Right renal pelvis (tissue), 4 donors: ENCODE results near the gene HNRNPF. TPM values are rescaled to one million over a fixed set of nuclear protein-coding genes. Genes with fewer than 3 reads are reported as not detected.
"Not testable (repeated sequence)": the region's sequence is repeated elsewhere in the genome, so short reads cannot be mapped to it uniquely, and the experiment has no call there.

Experiments used
- DNase-seq, 4 donors: peaks; one replicate each; pipeline ENCODE4 v3.0.0-alpha.2; 2013; ENCODE audit warnings: low read depth in 4 of 4, low spot score in 3 of 4, missing footprints in 1 of 4
- polyA plus RNA-seq, 4 donors: library from polyadenylated mRNA; unstranded; fragments of 120-200 nt; gene quantifications; one replicate each; pipeline ENCODE4 v1.2.1, GENCODE V29; 2013; ENCODE audit not compliant: insufficient read length in 4 of 4

Gene HNRNPF, protein sequence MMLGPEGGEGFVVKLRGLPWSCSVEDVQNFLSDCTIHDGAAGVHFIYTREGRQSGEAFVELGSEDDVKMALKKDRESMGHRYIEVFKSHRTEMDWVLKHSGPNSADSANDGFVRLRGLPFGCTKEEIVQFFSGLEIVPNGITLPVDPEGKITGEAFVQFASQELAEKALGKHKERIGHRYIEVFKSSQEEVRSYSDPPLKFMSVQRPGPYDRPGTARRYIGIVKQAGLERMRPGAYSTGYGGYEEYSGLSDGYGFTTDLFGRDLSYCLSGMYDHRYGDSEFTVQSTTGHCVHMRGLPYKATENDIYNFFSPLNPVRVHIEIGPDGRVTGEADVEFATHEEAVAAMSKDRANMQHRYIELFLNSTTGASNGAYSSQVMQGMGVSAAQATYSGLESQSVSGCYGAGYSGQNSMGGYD
- 100 to 1,000 TPM; 215 to 239 (median 232) TPM for polyA plus RNA-seq

DNA sequence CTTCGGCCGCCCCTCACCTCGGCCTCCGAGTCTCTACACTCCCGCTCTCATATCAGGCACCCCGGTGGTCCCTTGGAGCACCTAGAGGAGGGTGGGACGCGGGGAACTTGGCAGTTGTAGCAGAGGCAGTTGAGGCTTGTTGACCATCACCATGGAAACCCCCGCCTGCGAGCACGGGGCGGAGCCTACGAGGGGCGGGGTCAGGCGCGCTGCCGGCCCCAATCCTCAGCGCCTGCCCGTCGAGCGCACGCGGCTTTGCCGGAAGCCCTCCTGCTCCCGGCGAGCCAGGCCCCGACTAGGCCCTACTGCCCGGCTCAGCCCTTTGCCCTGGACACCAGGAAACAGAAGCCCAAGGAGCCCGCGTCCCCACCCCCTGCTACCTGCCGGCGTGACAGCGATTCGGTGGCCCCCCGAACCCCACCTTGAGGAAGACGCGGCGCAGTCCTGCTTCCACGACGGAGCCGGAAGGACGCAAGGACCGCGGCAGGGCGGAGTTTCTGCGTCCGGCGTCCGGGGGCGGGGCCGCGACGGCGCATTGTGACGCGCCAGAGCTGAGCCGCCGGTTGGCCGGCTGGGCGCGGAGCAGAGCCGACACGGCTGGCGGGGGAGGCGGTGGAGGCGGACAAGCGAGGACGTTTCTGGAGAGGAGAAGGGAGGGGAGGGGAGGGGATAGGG is at the start of gene HNRNPF:
Gene HNRNPF, minus strand, starts transcription at position 477 of the 675 bp plus-strand sequence. CDS start 21,302 bp downstream, outside the sequence.
- DNase-seq = peak; percentile 90 to 93 (median 91)

DNA sequence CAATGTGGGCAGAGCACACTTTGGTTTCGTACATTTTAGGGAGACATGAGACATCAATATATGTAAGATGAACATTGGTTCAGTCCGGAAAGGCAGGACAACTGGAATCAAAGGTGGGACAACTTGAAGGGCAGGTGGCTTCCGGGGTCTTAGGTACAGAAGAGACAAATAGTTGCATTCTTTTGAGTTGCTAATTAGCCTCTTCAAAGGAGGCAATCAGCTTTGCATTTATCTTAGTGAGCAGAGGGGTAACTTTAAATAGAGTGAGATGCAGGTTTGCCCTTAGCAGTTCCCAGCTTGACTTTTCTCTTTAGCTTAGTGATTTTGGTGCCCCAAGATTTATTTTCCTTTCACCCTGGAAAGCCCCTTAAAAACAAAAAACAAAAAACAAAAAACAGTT is 49.2 kb upstream of the HNRNPF start:
- no peak for DNase-seq

DNA sequence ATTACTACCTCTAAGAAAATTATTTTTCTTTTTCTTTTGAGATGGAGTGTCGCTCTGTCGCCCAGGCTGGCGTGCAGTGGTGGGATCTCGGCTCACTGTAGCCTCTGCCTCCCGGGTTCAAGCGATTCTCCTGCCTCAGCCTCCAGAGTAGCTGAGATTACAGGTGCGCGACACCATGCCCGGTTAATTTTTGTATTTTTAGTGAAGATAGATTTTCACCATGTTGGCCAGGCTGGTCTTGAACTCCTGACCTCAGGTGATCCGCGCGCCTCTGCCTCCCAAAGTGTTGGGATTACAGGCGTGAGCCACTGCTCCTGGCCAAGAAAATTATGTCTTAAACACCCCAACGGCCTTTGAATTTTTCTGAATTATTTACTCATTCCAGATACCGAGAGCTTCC is 47.6 kb upstream of the HNRNPF start:
- not testable (repeated sequence) for DNase-seq

DNA sequence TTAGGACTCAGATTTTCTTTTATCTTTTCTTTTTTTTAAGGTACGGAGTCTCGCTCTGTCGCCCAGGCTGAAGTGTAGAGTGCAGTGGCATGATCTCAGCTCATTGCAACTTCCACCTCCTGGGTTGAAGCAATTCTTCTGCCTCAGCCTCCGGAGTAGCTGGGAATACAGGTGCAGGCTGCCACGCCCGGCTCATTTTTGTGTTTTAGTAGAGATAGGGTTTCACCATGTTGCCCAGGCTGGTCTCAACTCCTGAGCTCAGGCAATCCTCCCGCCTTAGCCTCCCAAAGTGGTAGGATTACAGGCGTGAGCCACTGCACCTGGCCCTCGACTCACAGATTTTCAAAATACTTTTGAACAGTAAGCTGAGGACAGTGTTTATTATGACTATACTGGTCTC is 45.0 kb upstream of the HNRNPF start:
- DNase-seq = not testable (repeated sequence)

DNA sequence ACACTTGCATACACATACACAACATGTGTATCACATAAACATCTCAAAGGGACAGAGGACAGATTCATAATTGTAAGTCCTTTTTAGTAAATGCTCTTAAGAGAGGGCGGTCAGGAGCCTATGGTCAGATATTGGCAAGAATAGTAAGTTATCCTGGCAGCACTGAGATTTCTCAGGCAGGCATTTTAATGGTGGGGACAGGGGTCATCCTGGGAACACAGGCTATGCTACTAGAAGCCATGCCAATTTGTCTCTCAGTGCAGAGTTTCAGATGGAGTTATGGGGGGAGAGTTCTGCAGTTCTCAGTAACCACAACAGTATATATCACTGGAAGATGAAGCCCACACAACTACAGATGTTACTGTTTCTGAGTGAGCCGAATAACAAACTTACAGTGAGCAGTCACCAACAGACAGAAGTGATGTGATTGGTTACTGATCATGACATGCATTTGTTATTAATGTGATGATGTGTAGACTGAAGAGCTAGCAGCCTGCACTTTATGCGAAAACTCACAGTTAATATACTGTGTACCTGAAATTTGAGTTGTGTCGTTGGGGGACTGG is 44.4 kb upstream of the HNRNPF start:
- no peak for DNase-seq

DNA sequence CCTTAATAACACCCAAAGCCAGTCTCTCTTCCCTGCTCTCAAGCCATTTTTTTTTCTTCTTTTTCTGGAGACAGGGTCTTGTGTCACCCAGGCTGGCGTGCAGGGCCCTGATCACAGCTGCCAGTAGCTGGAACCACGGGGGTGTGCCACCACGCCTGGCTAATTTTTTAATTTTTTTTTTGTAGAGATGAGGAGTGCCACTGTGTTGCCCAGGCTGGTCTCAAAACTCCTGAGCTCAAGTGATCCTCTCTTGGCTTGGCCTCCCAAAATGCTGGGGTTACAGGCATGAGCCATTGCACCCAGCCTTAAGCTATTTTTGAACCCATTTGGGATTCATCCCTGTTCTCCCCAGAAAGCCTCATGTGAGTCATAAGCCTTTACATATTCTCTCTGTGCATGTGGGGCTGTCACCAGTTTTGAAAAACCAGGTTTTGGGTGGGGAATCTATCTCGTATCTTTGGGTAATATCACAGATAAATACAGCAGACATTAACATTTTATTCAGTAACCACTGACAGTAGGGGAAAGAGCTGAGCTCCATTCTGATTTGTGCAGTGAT is 43.4 kb upstream of the HNRNPF start:
- DNase-seq = no peak

DNA sequence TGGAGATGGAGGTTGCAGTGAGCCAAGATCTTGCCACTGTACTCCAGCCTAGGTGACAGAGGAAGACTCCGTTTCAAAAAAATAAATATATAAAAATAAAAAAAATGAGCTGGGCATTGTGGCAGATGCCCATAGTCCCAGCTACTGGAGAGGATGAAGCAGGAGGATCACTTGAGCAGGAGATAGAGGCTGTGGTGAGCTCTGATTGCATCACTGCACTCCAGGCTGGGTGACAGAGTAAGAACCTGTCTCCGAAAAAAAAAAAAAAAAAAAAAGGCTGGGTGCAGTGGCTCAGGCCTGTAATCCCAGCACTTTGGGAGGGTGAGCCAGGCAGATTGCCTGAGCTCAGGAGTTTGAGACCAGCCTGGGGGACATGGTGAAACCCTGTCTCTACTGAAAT is 39.8 kb upstream of the HNRNPF start:
- no peak for DNase-seq

DNA sequence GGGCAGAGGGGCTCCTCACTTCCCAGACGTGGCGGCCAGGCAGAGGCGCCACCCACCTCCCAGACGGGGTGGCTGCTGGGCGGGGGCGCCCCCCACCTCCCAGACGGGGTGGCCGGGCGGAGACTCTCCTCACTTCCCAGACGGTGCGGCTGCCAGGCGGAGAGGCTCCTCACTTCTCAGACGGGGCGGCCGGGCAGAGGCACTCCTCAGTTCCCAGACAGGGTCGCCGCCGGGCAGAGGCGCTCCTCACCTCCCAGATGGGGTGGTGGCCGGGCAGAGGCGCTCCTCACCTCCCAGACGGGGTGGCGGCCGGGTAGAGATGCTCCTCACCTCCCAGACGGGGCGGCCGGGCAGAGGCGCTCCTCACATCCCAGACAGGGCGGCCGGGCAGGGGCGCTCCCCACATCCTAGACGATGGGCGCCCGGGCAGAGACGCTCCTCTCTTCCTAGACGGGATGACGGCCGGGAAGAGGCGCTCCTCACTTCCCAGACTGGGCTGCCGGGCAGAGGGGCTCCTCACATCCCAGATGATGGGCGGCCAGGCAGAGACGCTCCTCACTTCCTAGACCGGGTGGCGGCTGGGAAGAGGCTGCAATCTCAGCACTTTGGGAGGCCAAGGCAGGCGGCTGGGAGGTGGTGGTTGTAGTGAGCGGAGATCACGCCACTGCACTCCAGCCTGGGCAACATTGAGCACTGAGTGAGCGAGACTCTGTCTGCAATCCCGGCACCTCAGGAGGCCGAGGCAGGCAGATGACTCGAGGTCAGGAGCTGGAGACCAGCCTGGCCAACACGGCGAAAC is 37.4 kb upstream of the HNRNPF start:
- DNase-seq = not testable (repeated sequence)

DNA sequence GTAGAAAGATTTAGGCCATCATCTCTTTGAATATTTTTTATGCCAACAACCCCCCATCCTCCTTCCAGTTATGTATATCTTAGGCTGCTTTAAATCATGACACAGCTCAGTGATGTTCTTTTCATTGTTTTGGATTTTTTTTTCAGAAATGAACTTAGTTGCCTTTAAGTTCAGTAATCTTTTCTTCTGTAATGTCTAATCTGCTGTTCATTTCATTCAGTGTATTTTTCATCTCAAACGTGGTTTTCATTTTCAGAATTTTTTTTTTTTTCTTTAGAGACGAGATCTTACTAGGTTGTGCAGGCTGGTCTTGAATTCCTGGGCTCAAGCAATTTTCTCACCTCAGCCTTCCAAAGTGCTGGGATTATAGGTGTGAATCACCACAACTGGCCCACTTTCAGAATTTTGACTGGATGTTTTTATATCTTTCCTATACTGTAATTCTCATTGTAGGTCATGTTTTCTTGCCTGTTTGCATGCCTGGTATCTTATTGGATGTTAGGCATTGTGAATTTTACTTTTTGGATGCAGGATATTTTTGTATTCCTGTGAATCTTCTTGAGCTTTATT is 36.0 kb upstream of the HNRNPF start:
- DNase-seq = no peak

DNA sequence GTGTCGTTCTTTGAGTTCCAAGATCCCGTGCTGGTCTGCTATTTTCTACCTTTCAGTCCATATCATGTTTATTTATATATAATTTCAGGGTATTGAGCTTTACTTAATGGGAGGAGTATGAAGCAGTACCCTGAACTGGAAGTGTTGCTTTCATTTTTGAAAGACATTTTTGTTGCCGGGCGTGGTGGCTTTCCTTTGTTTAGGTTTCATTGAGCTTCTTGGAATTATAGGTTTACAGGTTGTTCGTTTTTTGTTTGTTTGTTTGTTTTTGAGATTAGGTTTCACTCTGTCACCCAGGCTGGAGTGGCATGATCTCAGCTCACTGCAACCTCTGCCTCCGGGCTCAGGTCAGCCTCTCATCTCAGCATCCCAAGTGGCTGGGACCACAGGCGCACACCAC is 35.3 kb upstream of the HNRNPF start:
- DNase-seq = no peak

DNA sequence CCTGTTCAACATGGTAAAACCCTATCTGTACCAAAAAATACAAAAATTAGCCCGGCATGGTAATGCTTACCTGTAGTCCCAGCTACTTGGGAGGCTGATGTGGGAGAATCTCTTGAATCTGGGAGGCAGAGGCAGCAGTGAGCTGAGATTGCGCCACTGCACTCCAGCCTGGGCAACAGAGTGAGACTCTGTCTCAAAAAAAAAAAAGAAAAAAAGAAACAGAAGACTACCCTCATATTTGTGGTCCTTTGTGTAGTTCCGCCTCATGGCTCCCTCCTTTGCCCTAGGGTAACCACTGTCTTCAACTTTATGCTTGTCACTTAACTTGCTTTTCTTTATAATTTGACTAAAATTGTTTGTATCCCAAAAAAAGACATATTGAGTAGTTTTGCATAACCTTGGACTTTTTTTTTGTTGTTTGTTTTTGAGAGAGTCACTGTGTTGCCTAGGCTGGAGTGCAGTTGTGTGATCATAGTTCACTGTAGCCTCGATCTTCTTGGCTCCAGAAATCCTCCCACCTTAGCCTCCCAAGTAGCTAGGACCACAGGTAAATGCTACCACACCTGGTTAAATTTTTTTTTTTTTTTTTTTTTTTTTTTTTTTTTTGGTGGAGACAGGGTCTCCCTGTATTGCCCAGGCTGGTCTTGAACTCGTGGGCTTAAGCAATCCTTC is 31.6 kb upstream of the HNRNPF start:
- no peak for DNase-seq

DNA sequence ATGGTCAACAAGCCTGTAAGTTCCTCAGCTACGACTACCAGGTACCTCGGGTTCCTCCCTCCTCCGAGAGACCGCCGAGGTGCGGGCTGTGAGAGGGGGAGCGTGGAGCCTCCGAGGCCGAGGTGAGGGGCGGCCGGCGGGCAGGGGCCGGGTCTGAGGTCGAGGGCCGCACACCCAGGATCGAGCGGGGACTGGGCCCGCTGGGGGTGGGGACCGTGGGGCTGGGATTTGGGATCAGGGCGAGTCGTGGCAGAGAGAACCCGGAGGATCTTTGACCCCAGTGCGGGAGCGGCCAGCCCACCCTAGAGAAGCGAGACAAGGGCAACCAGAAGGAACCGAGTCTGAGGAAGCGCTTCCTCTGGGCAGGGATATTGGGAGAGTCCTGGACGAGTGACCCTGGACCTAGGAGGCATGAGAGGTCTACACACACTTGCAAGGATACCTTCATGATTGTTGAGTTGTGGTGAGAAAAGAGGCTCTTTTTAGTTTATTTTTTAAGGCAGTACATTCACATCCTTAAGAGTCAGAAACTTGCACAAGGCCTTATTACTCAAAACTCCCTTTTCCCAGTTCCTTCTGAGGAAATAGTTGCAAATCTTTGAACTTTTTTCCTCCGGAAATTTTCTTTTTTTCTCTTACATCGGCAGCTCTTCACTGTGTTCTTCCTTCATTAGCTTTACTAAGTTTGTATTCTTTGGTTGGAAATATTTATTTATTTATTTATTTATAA is 28.3 kb upstream of the HNRNPF start:
- DNase-seq = no peak

DNA sequence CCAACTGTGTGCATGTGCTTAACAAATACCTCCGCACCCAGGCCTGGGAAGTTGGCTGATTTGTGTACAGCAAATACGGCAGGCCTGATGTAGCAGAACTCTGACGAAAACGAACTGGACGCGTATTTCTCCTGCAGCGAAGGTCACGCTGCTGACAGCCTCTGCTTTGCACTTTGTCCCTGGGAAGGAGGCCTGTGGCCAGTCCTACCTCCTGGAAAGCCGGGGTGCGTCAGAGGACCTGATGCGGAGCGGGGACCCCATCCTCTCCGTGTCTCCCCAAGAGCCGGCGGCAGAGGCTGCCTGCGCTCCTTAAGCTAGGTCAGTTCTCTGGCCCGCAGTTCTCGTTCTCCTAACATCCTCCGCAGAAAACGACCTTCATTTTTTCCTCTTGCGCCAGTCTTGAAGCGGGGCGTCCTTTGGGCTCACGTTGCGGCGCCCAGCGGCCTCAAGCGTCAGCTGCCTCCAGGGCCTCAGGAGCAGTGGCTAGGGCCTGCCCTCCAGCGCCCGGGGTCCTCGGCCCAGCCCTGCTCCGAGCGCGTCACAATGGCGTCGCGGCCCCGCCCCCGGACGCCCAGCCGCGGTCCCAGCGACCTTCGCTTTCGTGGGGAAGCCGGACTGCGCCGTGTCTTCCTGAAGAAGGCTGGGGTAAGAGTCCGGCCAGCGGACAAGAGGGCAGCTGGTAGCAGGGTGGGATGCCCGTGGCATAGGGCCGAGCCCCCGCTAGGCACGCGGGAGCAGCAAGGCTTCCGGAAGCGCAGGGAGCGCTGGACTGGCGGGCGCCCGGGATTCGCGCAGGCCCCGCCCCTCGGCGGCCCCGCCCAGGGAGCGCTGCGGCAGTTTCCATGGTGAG is 27.5 kb upstream of the HNRNPF start, which contains the start of gene ZNF487:
Gene ZNF487, plus strand, starts transcription at position 821 of the 850 bp plus-strand sequence. CDS start 38,703 bp downstream, outside the sequence.
- peak; percentile 78 to 91 (median 79) for DNase-seq

DNA sequence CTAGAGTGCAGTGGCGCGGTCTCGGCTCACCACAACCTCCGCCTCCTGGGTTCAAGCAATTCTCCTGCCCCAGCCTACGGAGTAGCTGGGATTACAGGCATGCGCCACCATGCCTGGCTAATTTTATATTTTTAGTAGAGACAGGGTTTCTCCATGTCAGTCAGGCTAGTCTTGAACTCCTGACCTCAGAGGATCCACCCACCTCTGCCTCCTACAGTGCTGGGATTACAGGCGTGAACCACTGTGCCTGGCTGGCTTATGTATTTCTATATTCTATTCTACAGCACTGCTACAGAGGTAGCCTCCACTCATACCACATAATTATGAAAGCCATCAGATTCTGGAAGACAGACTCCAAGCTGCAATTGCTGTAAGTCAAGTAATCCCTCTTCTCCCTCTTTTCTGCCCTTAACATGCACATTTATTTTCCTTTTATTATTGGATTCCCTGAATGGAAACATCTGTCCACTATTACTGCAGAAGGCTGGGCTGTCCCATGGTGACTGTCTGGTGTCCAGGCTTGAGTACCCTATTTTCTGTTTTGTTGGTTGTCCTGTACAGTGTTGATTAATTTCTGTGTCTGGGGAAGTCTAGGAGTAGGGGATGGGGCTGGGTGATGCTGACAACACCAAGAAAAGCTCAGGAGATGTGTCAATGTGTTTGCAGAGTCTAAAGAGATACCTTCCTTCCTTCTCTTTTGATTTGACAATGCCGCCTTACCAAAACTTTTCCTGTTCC is 22.1 kb upstream of the HNRNPF start:
- no peak for DNase-seq

DNA sequence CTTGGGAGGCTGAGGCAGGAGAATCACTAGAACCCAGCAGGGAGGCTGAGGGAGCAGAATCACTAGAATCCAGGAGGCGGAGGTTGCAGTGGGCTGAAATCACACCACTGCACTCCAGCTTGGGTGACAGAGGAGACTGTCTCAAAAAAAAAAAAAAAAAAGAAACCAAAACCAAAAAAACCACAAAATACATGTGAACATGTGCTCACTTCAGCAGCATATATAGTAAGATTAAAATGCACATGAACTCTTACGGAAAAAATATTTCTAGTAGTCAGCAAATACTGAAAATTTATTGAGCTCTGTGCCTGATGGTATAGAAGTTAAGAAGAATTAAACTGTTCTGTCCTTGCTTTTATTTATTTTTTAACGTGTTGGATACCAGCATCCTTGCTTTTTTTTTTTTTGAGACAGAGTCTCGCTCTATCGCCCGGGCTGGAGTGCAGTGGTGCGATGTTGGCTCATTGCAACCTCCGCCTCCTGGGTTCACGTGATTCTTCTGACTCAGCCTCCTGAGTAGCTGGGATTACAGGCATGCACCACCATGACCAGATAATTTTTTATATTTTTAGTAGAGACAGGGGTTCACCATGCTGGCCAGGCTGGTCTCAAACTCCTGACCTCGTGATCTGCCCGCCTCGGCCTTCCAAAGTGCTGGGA is 18.3 kb upstream of the HNRNPF start:
- no peak for DNase-seq

DNA sequence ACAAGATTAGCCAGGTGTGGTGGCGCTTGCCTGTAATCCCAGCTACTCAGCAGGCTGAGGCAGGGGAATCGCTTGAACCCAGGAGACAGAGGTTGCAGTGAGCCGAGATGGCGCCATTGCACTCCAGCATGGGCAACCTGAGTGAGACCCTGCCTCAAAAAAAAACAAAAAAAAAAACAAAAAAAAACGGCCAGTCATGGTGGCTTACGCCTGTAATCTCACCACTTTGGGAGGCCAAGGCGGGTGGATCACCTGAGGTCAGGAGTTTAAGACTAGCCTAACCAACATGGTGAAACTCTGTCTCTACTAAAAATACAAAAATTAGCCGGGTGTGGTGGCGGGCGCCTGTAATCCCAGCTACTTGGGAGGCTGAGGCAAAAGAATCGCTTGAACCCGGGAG is 17.5 kb upstream of the HNRNPF start:
- DNase-seq = not testable (repeated sequence)

DNA sequence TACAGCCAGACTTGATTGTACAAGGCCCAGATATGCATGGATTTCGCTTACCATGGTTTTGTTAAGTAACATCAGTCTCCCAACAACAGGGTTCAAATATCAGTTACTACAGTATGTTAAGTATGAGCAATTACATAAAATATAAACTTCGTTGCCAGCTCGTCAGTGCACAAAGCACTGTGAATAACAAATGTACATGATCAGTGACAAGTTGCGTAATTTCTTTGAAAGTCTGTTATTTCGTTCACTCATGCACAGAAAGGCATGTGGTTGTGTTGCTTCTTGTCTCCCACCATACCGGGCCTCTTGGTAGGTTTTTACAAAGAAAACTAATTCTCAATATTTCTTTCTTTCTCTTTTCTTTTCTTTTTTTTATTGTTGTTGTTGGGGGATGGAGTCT is 15.4 kb upstream of the HNRNPF start:
- no peak for DNase-seq
